ENCODE measurements around the gene NTMT1. TPM values are rescaled to one million over a fixed set of nuclear protein-coding genes. Genes with fewer than 3 reads are reported as not detected.

The NTMT1 gene
- total and polyA plus RNA-seq, 2 experiments from 2014 or later: 20.8 to 81.4 TPM

GRCh38 chr9:129644902-129645301 is 18.9 kb downstream of the NTMT1 start:
- peaks cover 19% of the 10 kb centered on the region for H3K79me2 ChIP-seq
- H3K27ac ChIP-seq: peak overlapping the region; percentile 61
- TF ChIP-seq EZH2phosphoT487 (IDR thresholded peaks at IDR 0.05; ENCODE audit: low read depth, severe bottlenecking, unreplicated experiment) (no peak), CTCF (IDR thresholded peaks at IDR 0.05; ENCODE audit: poor library complexity) (no peak), EZH2 (IDR thresholded peaks at IDR 0.05; ENCODE audit: borderline replicate concordance) (no peak)
- H4K20me1 ChIP-seq (ENCODE audit: insufficient read depth, poor library complexity, severe bottlenecking): peaks cover 8% of the 10 kb centered on the region
- no peaks in the 10 kb centered on the region for H3K27me3 ChIP-seq
- DNase-seq (ENCODE audit: low spot score): no peak
- no peaks in the 10 kb centered on the region for H3K9me2 ChIP-seq (replicated peaks; ENCODE audit: insufficient read depth)
- H2AFZ ChIP-seq: no peak overlapping the region
- H3K4me2 ChIP-seq: no peak overlapping the region
- no peak overlapping the region for H3K4me3 ChIP-seq
- H3K9me3 ChIP-seq (ENCODE audit: low read depth): no peaks in the 10 kb centered on the region
- WGBS (ENCODE audit: low lambda C conversion rate, missing lambda C conversion rate): 74% methylated on average over 17 of the region's 17 CpGs
- peaks cover 18% of the 10 kb centered on the region for H3K4me1 ChIP-seq (ENCODE audit: insufficient read depth)
- no peaks in the 10 kb centered on the region for H3K36me3 ChIP-seq (replicated peaks; ENCODE audit: insufficient read depth, low read depth)

GRCh38 chr9:129646252-129646651 is 20.3 kb downstream of the NTMT1 start:
- Histone ChIP-seq H3K4me1 (ENCODE audit: insufficient read depth) (peaks cover 9% of the 10 kb centered on the region), H3K27ac (no peak overlapping the region)
- 88% methylated on average over 12 of the region's 12 CpGs for WGBS (ENCODE audit: low lambda C conversion rate, missing lambda C conversion rate)

GRCh38 chr9:129646654-129647053 is 20.7 kb downstream of the NTMT1 start:
- no peaks in the 10 kb centered on the region for H3K27me3 ChIP-seq
- H3K4me1 ChIP-seq (ENCODE audit: insufficient read depth): peaks cover 8% of the 10 kb centered on the region
- no peaks in the 10 kb centered on the region for H3K9me2 ChIP-seq (replicated peaks; ENCODE audit: insufficient read depth)
- H3K36me3 ChIP-seq (replicated peaks; ENCODE audit: insufficient read depth, low read depth): no peaks in the 10 kb centered on the region
- no peak overlapping the region for H3K4me2 ChIP-seq
- WGBS (ENCODE audit: low lambda C conversion rate, missing lambda C conversion rate): 86% methylated on average over 7 of the region's 7 CpGs
- H3K4me3 ChIP-seq: no peak overlapping the region
- no peak overlapping the region for H3K27ac ChIP-seq
- no peaks in the 10 kb centered on the region for H4K20me1 ChIP-seq (ENCODE audit: insufficient read depth, poor library complexity, severe bottlenecking)
- TF ChIP-seq CTCF (IDR thresholded peaks at IDR 0.05; ENCODE audit: poor library complexity) (no peak), EZH2 (IDR thresholded peaks at IDR 0.05; ENCODE audit: borderline replicate concordance) (no peak), EZH2phosphoT487 (IDR thresholded peaks at IDR 0.05; ENCODE audit: low read depth, severe bottlenecking, unreplicated experiment) (no peak)
- peaks cover 2% of the 10 kb centered on the region for H3K79me2 ChIP-seq
- H3K9me3 ChIP-seq (ENCODE audit: low read depth): no peaks in the 10 kb centered on the region
- no peak for DNase-seq (ENCODE audit: low spot score)
- no peak overlapping the region for H2AFZ ChIP-seq

More at GRCh38 chr9:129646252-129646651, 20.3 kb downstream of the NTMT1 start:
- Histone ChIP-seq H3K4me3 (no peak overlapping the region), H3K79me2 (peaks cover 6% of the 10 kb centered on the region), H3K9me3 (ENCODE audit: low read depth) (no peaks in the 10 kb centered on the region), H4K20me1 (ENCODE audit: insufficient read depth, poor library complexity, severe bottlenecking) (peaks cover 2% of the 10 kb centered on the region), H3K9me2 (replicated peaks; ENCODE audit: insufficient read depth) (no peaks in the 10 kb centered on the region), H3K4me2 (no peak overlapping the region), H2AFZ (no peak overlapping the region), H3K36me3 (replicated peaks; ENCODE audit: insufficient read depth, low read depth) (no peaks in the 10 kb centered on the region), H3K27me3 (no peaks in the 10 kb centered on the region)
- DNase-seq (ENCODE audit: low spot score): no peak
- TF ChIP-seq EZH2phosphoT487 (IDR thresholded peaks at IDR 0.05; ENCODE audit: low read depth, severe bottlenecking, unreplicated experiment) (no peak), EZH2 (IDR thresholded peaks at IDR 0.05; ENCODE audit: borderline replicate concordance) (no peak), CTCF (IDR thresholded peaks at IDR 0.05; ENCODE audit: poor library complexity) (no peak)

GRCh38 chr9:129647635-129648034 is 21.7 kb downstream of the NTMT1 start:
- 100% methylated on average over 4 of the region's 10 CpGs for WGBS (ENCODE audit: low lambda C conversion rate, missing lambda C conversion rate)
- H3K4me2 ChIP-seq: no peak overlapping the region
- H3K27ac ChIP-seq: no peak overlapping the region
- no peaks in the 10 kb centered on the region for H3K9me3 ChIP-seq (ENCODE audit: low read depth)
- TF ChIP-seq EZH2phosphoT487 (IDR thresholded peaks at IDR 0.05; ENCODE audit: low read depth, severe bottlenecking, unreplicated experiment) (no peak), EZH2 (IDR thresholded peaks at IDR 0.05; ENCODE audit: borderline replicate concordance) (no peak), CTCF (IDR thresholded peaks at IDR 0.05; ENCODE audit: poor library complexity) (no peak)
- H3K4me3 ChIP-seq: no peak overlapping the region
- H3K27me3 ChIP-seq: no peaks in the 10 kb centered on the region
- H3K4me1 ChIP-seq (ENCODE audit: insufficient read depth): peaks cover 5% of the 10 kb centered on the region
- no peaks in the 10 kb centered on the region for H3K79me2 ChIP-seq
- H2AFZ ChIP-seq: no peak overlapping the region
- no peaks in the 10 kb centered on the region for H3K36me3 ChIP-seq (replicated peaks; ENCODE audit: insufficient read depth, low read depth)
- DNase-seq (ENCODE audit: low spot score): no peak
- H4K20me1 ChIP-seq (ENCODE audit: insufficient read depth, poor library complexity, severe bottlenecking): no peaks in the 10 kb centered on the region
- no peaks in the 10 kb centered on the region for H3K9me2 ChIP-seq (replicated peaks; ENCODE audit: insufficient read depth)

All from hepatocyte (in vitro differentiated cells).